Body of pancreas (tissue), 4 donors: ENCODE data around the gene PDS5A.

Source experiments
- CTCF ChIP-seq, 7 experiments: fragments of 450-650 bp in 4 of 7; fragments of 200-600 bp in 3 of 7; sonication (generic) in 3 of 7; IDR thresholded peaks; one replicate each; pipeline ENCODE4 v1.5.1; 2016 to 2019; ENCODE audit warnings: antibody characterized with exemption in 7 of 7
- POLR2A ChIP-seq, 3 donors: fragments of 450-650 bp; IDR thresholded peaks; one replicate each; pipeline ENCODE4 v1.6.1; 2016; ENCODE audit warnings: antibody characterized with exemption in 3 of 3, mild to moderate bottlenecking in 2 of 3

GRCh38 chr4:39928538-39928937, 49.2 kb downstream of the PDS5A start:
- TF ChIP-seq POLR2A (IDR thresholded peaks at IDR 0.05) (no peak), CTCF (IDR thresholded peaks at IDR 0.05) (no peak)
